ENCODE measurements around the gene TMPO.
"Not testable (repeated sequence)": the region's sequence is repeated elsewhere in the genome, so short reads cannot be mapped to it uniquely, and the experiment has no call there.

TMPO gene

DNA sequence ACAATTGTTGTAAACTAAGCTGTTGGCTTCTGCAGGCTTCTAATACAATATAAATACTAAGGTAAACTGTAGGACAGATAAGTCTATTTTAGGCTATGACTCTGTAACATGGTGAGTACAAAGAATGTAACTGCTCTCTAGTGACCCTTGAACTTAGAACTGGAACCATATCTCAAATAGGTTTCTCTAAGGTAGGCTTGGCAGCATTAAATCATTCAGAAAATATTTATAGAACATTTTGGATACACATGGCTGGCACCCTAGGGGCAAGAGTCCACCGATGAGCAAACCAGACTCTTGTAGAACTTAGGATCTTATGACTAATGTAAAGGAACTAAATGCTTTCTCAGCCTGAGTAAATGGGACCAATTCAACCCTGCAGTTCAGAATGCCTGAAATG, 58.7 kb downstream of the TMPO start:
- Histone ChIP-seq H3K27me3 (ENCODE audit: control insufficient read depth in 5 of 5, insufficient read depth in 4 of 5, low read length in 5 of 5) (no peaks in the 10 kb centered on the region), H3K9ac (ENCODE audit: low read length in 5 of 5) (no peak overlapping the region), H3K27ac (ENCODE audit: low read depth, low read length) (no peak overlapping the region), H3K36me3 (ENCODE audit: control insufficient read depth in 5 of 5, insufficient read depth in 5 of 5, low read length in 5 of 5) (no peaks in the 10 kb centered on the region), H3K9me3 (ENCODE audit: control insufficient read depth in 5 of 5, low read length in 5 of 5) (no peaks in the 10 kb centered on the region), H3K4me1 (ENCODE audit: control insufficient read depth in 5 of 5, insufficient read depth in 5 of 5, low read length in 5 of 5) (no peaks in the 10 kb centered on the region), H3K4me3 (ENCODE audit: low read depth in 1 of 5, low read length in 5 of 5) (no peak overlapping the region)

DNA sequence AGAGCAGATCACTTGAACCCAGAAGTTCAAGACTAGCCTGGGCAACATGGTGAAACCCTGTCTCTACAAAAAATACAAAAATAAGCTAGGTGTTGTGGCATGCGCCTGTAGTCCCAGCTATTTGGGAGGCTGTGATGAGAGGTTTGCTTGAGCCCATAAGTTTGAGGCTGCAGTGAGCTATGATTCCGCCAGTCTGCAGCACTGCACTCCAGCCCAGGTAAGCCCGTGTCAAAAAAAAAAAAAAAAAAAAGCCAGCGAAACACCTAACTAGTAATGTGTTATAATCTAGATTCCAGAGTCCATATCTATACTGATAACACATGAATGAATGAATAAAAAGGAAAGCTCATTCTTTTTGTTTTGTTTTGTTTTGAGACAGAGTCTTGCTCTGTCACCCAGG, 59.6 kb downstream of the TMPO start:
- H3K27me3 ChIP-seq (ENCODE audit: control insufficient read depth in 5 of 5, insufficient read depth in 4 of 5, low read length in 5 of 5), result no peaks in the 10 kb centered on the region
- H3K9me3 ChIP-seq (ENCODE audit: control insufficient read depth in 5 of 5, low read length in 5 of 5), result no peaks in the 10 kb centered on the region
- H3K4me3 ChIP-seq (ENCODE audit: low read depth in 1 of 5, low read length in 5 of 5), result no peak overlapping the region
- H3K27ac ChIP-seq (ENCODE audit: low read depth, low read length), result no peak overlapping the region
- no peak overlapping the region for H3K9ac ChIP-seq (ENCODE audit: low read length in 5 of 5)
- no peaks in the 10 kb centered on the region for H3K4me1 ChIP-seq (ENCODE audit: control insufficient read depth in 5 of 5, insufficient read depth in 5 of 5, low read length in 5 of 5)
- H3K36me3 ChIP-seq (ENCODE audit: control insufficient read depth in 5 of 5, insufficient read depth in 5 of 5, low read length in 5 of 5), result no peaks in the 10 kb centered on the region

DNA sequence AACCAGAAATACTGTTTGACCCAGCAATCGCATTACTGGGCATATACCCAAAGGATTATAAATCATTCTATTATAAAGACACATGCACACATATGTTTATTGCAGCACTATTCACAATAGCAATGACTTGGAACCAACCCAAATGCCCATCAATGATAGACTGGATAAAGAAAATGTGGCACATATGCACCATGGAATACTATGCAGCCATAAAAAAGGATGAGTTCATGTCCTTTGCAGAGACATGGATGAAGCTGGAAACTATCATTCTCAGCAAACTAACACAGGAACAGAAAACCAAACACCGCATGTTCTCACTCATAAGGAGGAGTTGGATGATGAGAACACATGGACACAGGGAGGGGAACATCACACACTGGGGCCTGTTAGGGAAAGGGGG, 61.4 kb downstream of the TMPO start:
- not testable (repeated sequence) for H3K4me3 ChIP-seq (ENCODE audit: low read depth in 1 of 5, low read length in 5 of 5); H3K9ac ChIP-seq (ENCODE audit: low read length in 5 of 5); H3K4me1 ChIP-seq (ENCODE audit: control insufficient read depth in 5 of 5, insufficient read depth in 5 of 5, low read length in 5 of 5); H3K27ac ChIP-seq (ENCODE audit: low read depth, low read length); H3K9me3 ChIP-seq (ENCODE audit: control insufficient read depth in 5 of 5, low read length in 5 of 5); H3K27me3 ChIP-seq (ENCODE audit: control insufficient read depth in 5 of 5, insufficient read depth in 4 of 5, low read length in 5 of 5); H3K36me3 ChIP-seq (ENCODE audit: control insufficient read depth in 5 of 5, insufficient read depth in 5 of 5, low read length in 5 of 5)

DNA sequence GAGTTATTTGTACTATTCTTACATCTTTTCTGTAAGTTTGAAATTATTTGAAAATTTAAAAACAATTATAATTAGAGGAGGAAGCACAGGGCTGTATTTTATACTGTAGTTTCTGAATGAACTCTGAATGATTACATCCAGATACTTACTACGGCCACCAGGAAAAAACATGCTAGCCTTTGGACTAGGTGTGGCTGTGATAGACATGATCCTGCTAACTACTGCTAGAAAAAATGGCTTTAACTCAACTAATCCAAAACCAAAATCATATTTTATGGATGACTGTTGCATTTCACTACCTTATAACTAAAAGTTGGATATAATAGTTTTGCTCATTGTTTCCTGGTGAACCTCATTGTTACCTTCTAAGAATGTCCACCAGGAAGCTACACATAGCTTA, 63.0 kb downstream of the TMPO start:
- no peak overlapping the region for H3K9ac ChIP-seq (ENCODE audit: low read length in 5 of 5)
- H3K27ac ChIP-seq (ENCODE audit: low read depth, low read length), result no peak overlapping the region

DNA sequence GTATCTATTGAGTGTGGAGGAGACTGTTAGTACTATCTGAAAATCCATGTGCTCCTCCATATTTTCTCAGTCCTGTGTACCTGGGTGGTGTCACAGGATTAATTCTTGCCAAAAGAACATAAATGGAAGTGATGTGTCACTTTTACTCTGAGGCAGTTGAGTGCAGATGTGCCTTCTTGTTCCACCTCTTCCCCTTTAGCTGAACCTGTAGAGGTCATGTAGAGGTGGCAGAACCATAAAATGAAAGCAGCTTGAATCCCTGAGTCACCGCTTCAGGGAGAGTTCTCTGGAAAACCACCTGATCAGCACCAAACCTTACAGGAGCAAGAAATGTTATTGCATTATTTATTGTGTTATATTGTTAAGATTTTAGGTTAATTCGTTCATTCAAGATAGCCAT, 63.4 kb downstream of the TMPO start:
- no peak overlapping the region for H3K27ac ChIP-seq (ENCODE audit: low read depth, low read length)

More for the DNA sequence above, 63.0 kb downstream of the TMPO start:
- H3K9me3 ChIP-seq (ENCODE audit: control insufficient read depth in 5 of 5, low read length in 5 of 5), result no peaks in the 10 kb centered on the region
- H3K36me3 ChIP-seq (ENCODE audit: control insufficient read depth in 5 of 5, insufficient read depth in 5 of 5, low read length in 5 of 5), result no peaks in the 10 kb centered on the region
- no peaks in the 10 kb centered on the region for H3K4me1 ChIP-seq (ENCODE audit: control insufficient read depth in 5 of 5, insufficient read depth in 5 of 5, low read length in 5 of 5)
- no peaks in the 10 kb centered on the region for H3K27me3 ChIP-seq (ENCODE audit: control insufficient read depth in 5 of 5, insufficient read depth in 4 of 5, low read length in 5 of 5)
- H3K4me3 ChIP-seq (ENCODE audit: low read depth in 1 of 5, low read length in 5 of 5), result no peak overlapping the region

DNA sequence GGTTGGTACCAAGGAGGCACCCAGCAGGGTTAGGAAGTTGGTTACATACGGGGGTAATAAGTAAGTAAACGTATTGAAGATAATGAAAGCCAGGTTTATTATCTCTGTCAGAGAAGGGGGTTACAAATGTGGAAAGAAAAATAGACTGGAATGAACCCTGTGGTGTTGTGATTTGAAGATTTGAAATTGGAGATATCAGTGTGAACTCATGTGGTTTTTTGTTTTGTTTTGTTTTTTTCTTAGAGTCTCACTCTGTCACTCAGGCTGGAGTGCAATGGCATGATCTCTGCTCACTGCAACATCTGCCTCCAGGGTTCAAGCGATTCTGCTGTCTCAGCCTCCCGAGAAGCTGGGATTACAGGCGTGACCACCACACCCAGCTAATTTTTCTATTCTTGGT, 64.0 kb downstream of the TMPO start:
- Histone ChIP-seq H3K36me3 (ENCODE audit: control insufficient read depth in 5 of 5, insufficient read depth in 5 of 5, low read length in 5 of 5) (no peaks in the 10 kb centered on the region), H3K9ac (ENCODE audit: low read length in 5 of 5) (no peak overlapping the region), H3K27ac (ENCODE audit: low read depth, low read length) (no peak overlapping the region), H3K4me1 (ENCODE audit: control insufficient read depth in 5 of 5, insufficient read depth in 5 of 5, low read length in 5 of 5) (no peaks in the 10 kb centered on the region), H3K4me3 (ENCODE audit: low read depth in 1 of 5, low read length in 5 of 5) (no peak overlapping the region), H3K9me3 (ENCODE audit: control insufficient read depth in 5 of 5, low read length in 5 of 5) (no peaks in the 10 kb centered on the region), H3K27me3 (ENCODE audit: control insufficient read depth in 5 of 5, insufficient read depth in 4 of 5, low read length in 5 of 5) (no peaks in the 10 kb centered on the region)

More for the DNA sequence above, 63.4 kb downstream of the TMPO start:
- H3K9me3 ChIP-seq (ENCODE audit: control insufficient read depth in 5 of 5, low read length in 5 of 5), result no peaks in the 10 kb centered on the region
- H3K4me3 ChIP-seq (ENCODE audit: low read depth in 1 of 5, low read length in 5 of 5), result no peak overlapping the region
- H3K9ac ChIP-seq (ENCODE audit: low read length in 5 of 5), result no peak overlapping the region
- no peaks in the 10 kb centered on the region for H3K4me1 ChIP-seq (ENCODE audit: control insufficient read depth in 5 of 5, insufficient read depth in 5 of 5, low read length in 5 of 5)
- H3K36me3 ChIP-seq (ENCODE audit: control insufficient read depth in 5 of 5, insufficient read depth in 5 of 5, low read length in 5 of 5), result no peaks in the 10 kb centered on the region
- H3K27me3 ChIP-seq (ENCODE audit: control insufficient read depth in 5 of 5, insufficient read depth in 4 of 5, low read length in 5 of 5), result no peaks in the 10 kb centered on the region

DNA sequence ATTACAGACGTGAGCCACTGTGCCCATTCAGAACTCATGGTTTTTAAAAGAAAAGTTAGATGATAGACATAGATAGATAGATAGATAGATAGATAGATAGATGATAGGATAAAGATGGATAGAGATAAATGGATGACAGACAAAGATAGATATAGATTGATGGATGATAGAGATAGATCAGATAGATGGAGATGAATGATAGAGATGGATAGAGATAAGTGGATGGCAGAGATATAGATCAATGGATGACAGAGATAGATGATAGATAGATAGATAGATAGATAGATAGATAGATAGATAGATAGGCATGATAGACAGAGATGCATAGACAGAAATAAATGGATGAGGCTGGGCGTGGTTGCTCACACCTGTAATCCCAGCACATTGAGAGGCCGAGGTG, 64.4 kb downstream of the TMPO start:
- Histone ChIP-seq H3K9ac (ENCODE audit: low read length in 5 of 5) (no peak overlapping the region), H3K27ac (ENCODE audit: low read depth, low read length) (no peak overlapping the region), H3K9me3 (ENCODE audit: control insufficient read depth in 5 of 5, low read length in 5 of 5) (no peaks in the 10 kb centered on the region), H3K4me3 (ENCODE audit: low read depth in 1 of 5, low read length in 5 of 5) (no peak overlapping the region), H3K4me1 (ENCODE audit: control insufficient read depth in 5 of 5, insufficient read depth in 5 of 5, low read length in 5 of 5) (no peaks in the 10 kb centered on the region), H3K27me3 (ENCODE audit: control insufficient read depth in 5 of 5, insufficient read depth in 4 of 5, low read length in 5 of 5) (no peaks in the 10 kb centered on the region), H3K36me3 (ENCODE audit: control insufficient read depth in 5 of 5, insufficient read depth in 5 of 5, low read length in 5 of 5) (no peaks in the 10 kb centered on the region)

DNA sequence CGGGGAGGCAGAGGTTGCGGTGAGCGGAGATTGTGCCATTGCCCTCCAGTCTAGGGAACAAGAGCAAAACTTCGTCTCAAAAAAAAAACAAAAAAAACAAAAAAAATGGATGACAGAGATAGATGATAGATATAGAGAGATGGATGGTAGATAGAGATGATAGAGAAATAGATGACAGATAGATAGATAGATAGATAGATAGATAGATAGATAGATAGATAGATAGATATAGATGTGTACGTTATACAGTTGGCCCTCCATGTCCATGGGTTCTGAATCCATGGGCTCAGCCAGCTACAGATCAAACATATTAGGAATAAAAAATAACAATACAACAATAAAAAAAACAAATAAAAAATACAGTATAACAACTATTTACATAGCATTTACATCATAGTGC, 65.3 kb downstream of the TMPO start:
- no peaks in the 10 kb centered on the region for H3K4me1 ChIP-seq (ENCODE audit: control insufficient read depth in 5 of 5, insufficient read depth in 5 of 5, low read length in 5 of 5)

DNA sequence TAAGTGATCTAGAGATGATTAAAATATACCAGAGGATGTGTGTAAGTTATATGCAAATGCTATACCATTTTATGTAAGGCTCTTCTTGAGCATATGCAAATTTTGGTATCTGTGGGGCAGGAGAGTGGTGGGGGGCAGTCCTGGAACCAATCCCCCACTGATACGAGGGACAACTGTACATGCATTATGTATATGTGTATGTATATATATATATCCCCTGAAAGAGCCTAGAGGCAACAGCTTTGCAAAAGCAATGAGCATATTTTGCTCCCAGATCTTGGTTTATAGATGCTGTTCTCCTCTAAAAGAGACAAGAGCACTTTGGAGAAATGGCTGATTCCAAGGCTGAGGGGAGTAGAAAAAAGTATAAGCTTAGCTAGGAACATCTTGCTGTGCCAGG, 65.7 kb downstream of the TMPO start:
- Histone ChIP-seq H3K36me3 (ENCODE audit: control insufficient read depth in 5 of 5, insufficient read depth in 5 of 5, low read length in 5 of 5) (no peaks in the 10 kb centered on the region), H3K4me1 (ENCODE audit: control insufficient read depth in 5 of 5, insufficient read depth in 5 of 5, low read length in 5 of 5) (no peaks in the 10 kb centered on the region), H3K9ac (ENCODE audit: low read length in 5 of 5) (no peak overlapping the region), H3K27me3 (ENCODE audit: control insufficient read depth in 5 of 5, insufficient read depth in 4 of 5, low read length in 5 of 5) (no peaks in the 10 kb centered on the region), H3K4me3 (ENCODE audit: low read depth in 1 of 5, low read length in 5 of 5) (no peak overlapping the region), H3K27ac (ENCODE audit: low read depth, low read length) (no peak overlapping the region), H3K9me3 (ENCODE audit: control insufficient read depth in 5 of 5, low read length in 5 of 5) (no peaks in the 10 kb centered on the region)

More for the DNA sequence above, 65.3 kb downstream of the TMPO start:
- no peak overlapping the region for H3K4me3 ChIP-seq (ENCODE audit: low read depth in 1 of 5, low read length in 5 of 5)
- H3K9ac ChIP-seq (ENCODE audit: low read length in 5 of 5), result no peak overlapping the region
- H3K27me3 ChIP-seq (ENCODE audit: control insufficient read depth in 5 of 5, insufficient read depth in 4 of 5, low read length in 5 of 5), result no peaks in the 10 kb centered on the region
- H3K9me3 ChIP-seq (ENCODE audit: control insufficient read depth in 5 of 5, low read length in 5 of 5), result no peaks in the 10 kb centered on the region
- H3K27ac ChIP-seq (ENCODE audit: low read depth, low read length), result no peak overlapping the region
- H3K36me3 ChIP-seq (ENCODE audit: control insufficient read depth in 5 of 5, insufficient read depth in 5 of 5, low read length in 5 of 5), result no peaks in the 10 kb centered on the region

DNA sequence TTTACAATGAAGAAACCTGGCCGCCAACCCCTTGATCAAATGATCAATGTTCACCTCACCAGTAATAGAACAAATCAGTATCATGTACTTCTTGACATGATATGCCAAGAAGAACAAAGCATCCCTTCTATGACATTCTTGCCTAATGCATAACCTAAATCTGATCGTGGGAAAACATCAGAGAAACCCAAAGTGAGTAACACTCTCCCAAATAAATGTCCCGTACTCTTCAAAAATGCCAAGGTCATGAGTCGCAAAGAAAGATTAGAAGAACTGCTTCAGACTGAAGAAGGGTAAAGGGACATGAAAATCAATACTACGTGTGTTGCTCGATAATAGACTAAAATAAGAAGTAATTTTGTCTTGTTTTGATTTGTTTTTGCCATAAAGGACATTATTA, 66.7 kb downstream of the TMPO start:
- no peak overlapping the region for H3K9ac ChIP-seq (ENCODE audit: low read length in 5 of 5)
- no peaks in the 10 kb centered on the region for H3K27me3 ChIP-seq (ENCODE audit: control insufficient read depth in 5 of 5, insufficient read depth in 4 of 5, low read length in 5 of 5)
- H3K4me3 ChIP-seq (ENCODE audit: low read depth in 1 of 5, low read length in 5 of 5), result no peak overlapping the region
- H3K36me3 ChIP-seq (ENCODE audit: control insufficient read depth in 5 of 5, insufficient read depth in 5 of 5, low read length in 5 of 5), result no peaks in the 10 kb centered on the region
- H3K9me3 ChIP-seq (ENCODE audit: control insufficient read depth in 5 of 5, low read length in 5 of 5), result no peaks in the 10 kb centered on the region
- H3K4me1 ChIP-seq (ENCODE audit: control insufficient read depth in 5 of 5, insufficient read depth in 5 of 5, low read length in 5 of 5), result no peaks in the 10 kb centered on the region
- H3K27ac ChIP-seq (ENCODE audit: low read depth, low read length), result no peak overlapping the region

DNA sequence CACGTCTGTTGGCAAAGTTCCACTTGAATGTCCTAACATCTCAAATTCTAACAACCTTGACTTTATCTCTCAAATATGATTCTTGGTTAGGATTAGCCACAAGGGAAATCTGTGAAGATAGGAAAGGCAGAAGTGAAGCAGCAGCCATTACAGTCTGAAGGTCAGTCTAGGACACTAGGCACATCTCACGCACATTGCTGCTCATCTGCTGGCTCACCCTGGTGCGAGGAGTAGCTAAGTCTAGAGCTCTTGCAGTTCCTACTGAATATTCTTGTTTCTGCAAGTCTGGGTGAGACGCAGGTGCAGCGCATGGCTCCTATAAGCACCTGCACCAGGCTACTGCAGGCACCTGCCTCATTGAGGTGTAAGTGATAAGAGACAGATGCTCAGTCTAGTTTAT, 71.7 kb downstream of the TMPO start:
- Histone ChIP-seq H3K4me1 (ENCODE audit: control insufficient read depth in 5 of 5, insufficient read depth in 5 of 5, low read length in 5 of 5) (no peaks in the 10 kb centered on the region), H3K27ac (ENCODE audit: low read depth, low read length) (no peak overlapping the region), H3K9me3 (ENCODE audit: control insufficient read depth in 5 of 5, low read length in 5 of 5) (no peaks in the 10 kb centered on the region), H3K36me3 (ENCODE audit: control insufficient read depth in 5 of 5, insufficient read depth in 5 of 5, low read length in 5 of 5) (no peaks in the 10 kb centered on the region), H3K27me3 (ENCODE audit: control insufficient read depth in 5 of 5, insufficient read depth in 4 of 5, low read length in 5 of 5) (no peaks in the 10 kb centered on the region), H3K4me3 (ENCODE audit: low read depth in 1 of 5, low read length in 5 of 5) (no peak overlapping the region), H3K9ac (ENCODE audit: low read length in 5 of 5) (no peak overlapping the region)
